Dendritic cell treated with granulocyte-macrophage colony-stimulating factor and Interleukin-4, amounts not matched to agents 40 ng/mL and 50 ng/mL, for 4 days (primary cell): Measurements from ENCODE around the gene TCF7L2.
"Not testable (repeated sequence)": the region's sequence is repeated elsewhere in the genome, so short reads cannot be mapped to it uniquely, and the experiment has no call there.

Experiments
- H3K27ac Mint-ChIP-seq: one replicate; pipeline ENCODE4 v1.8.0; 2022; ENCODE audit warnings: mild to moderate bottlenecking, mixed read lengths
- H3K27me3 Mint-ChIP-seq: one replicate; pipeline ENCODE4 v1.8.0; 2022; ENCODE audit warnings: mild to moderate bottlenecking, mixed read lengths
- H3K36me3 Mint-ChIP-seq: one replicate; pipeline ENCODE4 v1.8.0; 2022; ENCODE audit warnings: low read depth, mixed read lengths
- H3K4me1 Mint-ChIP-seq: one replicate; pipeline ENCODE4 v1.8.0; 2022; ENCODE audit warnings: low read depth, mixed read lengths
- H3K4me3 Mint-ChIP-seq: one replicate; pipeline ENCODE4 v1.8.0; 2022; ENCODE audit warnings: mild to moderate bottlenecking, moderate library complexity, mixed read lengths
- H3K9me3 Mint-ChIP-seq: one replicate; pipeline ENCODE4 v1.8.0; 2022; ENCODE audit warnings: mixed read lengths
- intact Hi-C: fragments of 100-400 bp; cut with micrococcal nuclease; formaldehyde crosslinking; loops from one replicate; pipeline ENCODE4 v1.15.0; 2022

Gene TCF7L2

DNA sequence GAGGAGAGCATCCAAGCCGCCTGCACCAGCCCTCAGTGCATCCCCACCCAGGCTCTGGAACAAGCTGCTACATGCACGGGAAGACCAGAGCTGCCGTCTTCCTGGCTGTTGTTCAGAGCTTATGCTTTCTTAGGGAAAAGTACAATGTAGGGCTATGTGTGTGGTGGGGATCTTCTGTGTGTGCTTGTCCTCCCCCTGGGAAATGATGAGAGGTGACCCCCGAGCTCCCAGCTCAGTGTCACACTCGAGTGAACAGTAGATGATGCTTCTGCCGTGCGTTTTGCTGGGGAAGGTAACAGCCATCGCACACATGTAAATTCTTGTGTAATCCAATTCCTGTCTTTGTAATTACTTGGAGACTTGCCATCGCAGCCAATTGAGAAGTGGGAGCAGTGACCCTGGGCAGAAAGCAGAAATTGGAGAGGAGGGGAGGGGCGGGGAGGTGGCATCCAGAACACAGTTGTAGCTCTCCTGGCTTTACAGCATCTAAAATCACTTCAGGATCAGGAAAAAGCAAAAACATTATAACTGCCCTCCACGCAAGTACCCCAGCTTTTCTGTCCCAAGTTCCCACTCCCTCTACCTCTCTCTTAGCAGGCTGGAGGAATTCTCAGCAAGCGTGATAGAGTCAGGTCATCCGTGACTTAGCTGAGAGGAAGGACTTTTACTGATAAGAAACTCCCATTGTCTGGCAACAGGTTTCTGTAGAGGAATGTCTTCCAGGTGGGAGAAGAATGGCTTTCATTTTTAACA lies 149.6 kb downstream of the TCF7L2 start:
- H3K27ac Mint-ChIP-seq = no peak overlapping the region

DNA sequence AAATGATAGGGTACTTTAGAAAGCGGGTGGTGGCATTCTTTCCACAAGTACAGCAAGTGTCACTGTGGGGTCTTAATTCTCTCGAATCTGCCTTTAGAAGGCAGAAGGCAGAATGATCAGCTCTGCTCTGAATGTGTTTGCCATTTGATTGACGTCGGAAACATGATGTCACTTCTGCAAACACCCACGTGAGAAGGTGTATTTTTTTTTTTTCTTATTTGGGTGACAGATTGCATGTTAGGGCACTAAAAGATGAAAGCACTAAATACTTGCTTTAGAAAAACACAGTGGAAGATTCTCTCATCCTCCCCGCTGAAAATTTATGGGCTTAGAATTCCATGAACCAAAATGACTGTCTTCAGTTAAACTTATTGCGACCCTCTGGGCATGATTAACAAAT lies 150.2 kb downstream of the TCF7L2 start:
- Mint-ChIP-seq H3K4me3 (no peak overlapping the region), H3K27ac (no peak overlapping the region), H3K9me3 (no peaks in the 10 kb centered on the region), H3K27me3 (peaks cover 94% of the 10 kb centered on the region), H3K4me1 (peaks cover 34% of the 10 kb centered on the region), H3K36me3 (no peaks in the 10 kb centered on the region)
- intact Hi-C loops = no loop called here

More for the DNA sequence above, 149.6 kb downstream of the TCF7L2 start:
- Mint-ChIP-seq H3K36me3 (no peaks in the 10 kb centered on the region), H3K9me3 (no peaks in the 10 kb centered on the region), H3K27me3 (peaks cover 94% of the 10 kb centered on the region), H3K4me3 (no peak overlapping the region), H3K4me1 (peaks cover 41% of the 10 kb centered on the region)
- intact Hi-C loops = loop anchor here (10.0 kb wide), 3 partner anchors 145 to 925 kb away; partner anchors contain the start of gene TCF7L2

DNA sequence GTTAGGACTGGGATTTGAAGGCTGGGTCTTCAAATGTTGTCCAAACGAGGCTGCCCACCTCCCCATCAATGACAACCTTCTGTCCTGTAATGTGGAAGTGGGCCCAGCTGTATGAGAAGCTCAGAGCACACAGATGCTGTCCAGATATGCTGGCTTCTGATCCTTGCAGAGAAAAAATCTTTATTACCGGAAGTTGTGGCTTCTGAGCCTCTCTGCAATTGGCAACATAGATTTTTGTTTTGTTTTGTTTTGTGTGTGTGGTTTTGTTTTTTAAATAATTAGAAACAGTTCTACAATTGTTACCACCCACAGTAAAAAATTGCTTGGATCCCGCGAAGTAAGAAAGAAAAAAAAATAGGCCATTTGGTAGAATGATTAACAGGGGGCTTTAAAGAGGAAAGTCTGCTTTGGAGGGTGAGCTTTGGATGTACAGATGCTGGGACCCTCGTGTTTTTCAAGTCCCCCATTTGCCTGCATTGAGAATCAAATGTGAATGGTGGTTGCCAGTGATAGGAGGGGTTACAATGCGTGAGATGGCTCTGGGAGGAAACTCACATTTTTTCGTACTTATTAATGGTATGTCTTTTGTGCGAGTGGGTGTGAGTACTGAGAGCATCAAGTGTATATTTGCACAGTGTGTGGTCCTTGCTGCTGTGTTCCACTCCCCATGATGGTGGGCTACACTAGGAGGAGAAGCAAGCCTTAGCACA lies 153.2 kb downstream of the TCF7L2 start:
- no peak overlapping the region for H3K4me3 Mint-ChIP-seq
- H3K36me3 Mint-ChIP-seq = no peaks in the 10 kb centered on the region
- intact Hi-C loops = no loop called here
- peaks cover 86% of the 10 kb centered on the region for H3K27me3 Mint-ChIP-seq
- H3K9me3 Mint-ChIP-seq = no peaks in the 10 kb centered on the region
- peaks cover 12% of the 10 kb centered on the region for H3K4me1 Mint-ChIP-seq
- no peak overlapping the region for H3K27ac Mint-ChIP-seq

DNA sequence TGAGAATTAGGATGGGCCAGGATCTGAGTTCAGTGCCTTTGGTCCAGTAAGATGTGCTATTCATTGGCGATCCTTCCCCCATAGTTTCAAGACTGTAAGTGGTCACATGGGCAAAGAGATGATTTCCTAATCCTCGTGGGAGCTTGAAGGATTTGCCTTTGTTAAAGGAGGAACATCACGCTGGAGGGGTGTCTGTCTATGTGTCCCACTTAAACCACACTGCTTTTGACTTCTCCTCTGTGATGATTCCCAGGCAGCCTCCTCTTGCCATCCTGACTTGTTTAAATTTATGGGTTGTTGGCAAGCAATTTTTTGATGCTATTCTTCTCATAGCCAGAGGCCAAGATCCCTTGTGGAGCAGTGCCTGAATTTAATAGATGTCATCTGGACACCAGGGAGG lies 154.0 kb downstream of the TCF7L2 start:
- no peak overlapping the region for H3K4me3 Mint-ChIP-seq
- H3K4me1 Mint-ChIP-seq = peaks cover 11% of the 10 kb centered on the region
- intact Hi-C loops = no loop called here
- no peaks in the 10 kb centered on the region for H3K9me3 Mint-ChIP-seq
- H3K36me3 Mint-ChIP-seq = no peaks in the 10 kb centered on the region
- H3K27me3 Mint-ChIP-seq = peaks cover 81% of the 10 kb centered on the region
- no peak overlapping the region for H3K27ac Mint-ChIP-seq

DNA sequence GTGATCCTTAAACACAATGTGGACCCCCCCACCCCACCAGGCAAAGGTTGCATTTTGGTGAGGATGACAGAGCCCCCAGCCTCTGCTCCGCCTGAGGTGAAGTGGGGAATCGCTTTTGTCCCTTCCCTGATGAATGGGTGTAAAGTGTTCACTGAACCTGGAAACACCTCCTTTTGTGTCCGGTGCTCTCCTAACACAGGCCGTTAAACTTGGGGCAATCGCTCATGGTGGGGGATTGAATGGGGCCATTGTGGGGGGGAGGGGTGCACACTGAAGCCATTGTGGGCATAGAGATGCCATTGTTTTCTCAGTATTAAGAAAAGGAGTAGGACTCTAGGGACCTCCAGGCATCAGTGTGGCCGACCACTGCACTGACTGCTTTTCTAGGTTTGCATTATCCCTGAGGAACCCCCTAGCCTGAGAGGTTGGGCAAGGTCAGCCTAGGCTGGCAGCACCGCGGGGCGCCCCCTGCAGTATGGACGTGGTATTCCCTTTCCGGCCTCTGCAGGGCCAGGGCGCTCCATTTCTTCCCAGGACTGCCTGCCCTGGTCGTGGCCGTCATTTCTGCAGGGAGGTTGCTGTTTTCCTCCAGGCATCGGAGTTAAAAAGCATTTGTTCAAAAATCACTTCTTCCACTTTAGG lies 158.3 kb downstream of the TCF7L2 start:
- Mint-ChIP-seq H3K27me3 (peaks cover 66% of the 10 kb centered on the region), H3K4me1 (no peaks in the 10 kb centered on the region), H3K27ac (no peak overlapping the region), H3K4me3 (no peak overlapping the region), H3K36me3 (no peaks in the 10 kb centered on the region), H3K9me3 (no peaks in the 10 kb centered on the region)
- intact Hi-C loops = no loop called here

- Mint-ChIP-seq H3K9me3 (no peaks in the 10 kb centered on the region), H3K4me3 (no peak overlapping the region), H3K27ac (no peak overlapping the region), H3K27me3 (peaks cover 61% of the 10 kb centered on the region), H3K36me3 (no peaks in the 10 kb centered on the region), H3K4me1 (no peaks in the 10 kb centered on the region)
- intact Hi-C loops = no loop called here
These were observed 158.9 kb downstream of the TCF7L2 start for GRCh38 chr10:113108948-113109347.

GRCh38 chr10:113109482-113109881 lies 159.4 kb downstream of the TCF7L2 start:
- peaks cover 58% of the 10 kb centered on the region for H3K27me3 Mint-ChIP-seq
- H3K36me3 Mint-ChIP-seq, H3K4me3 Mint-ChIP-seq, H3K4me1 Mint-ChIP-seq, H3K27ac Mint-ChIP-seq, H3K9me3 Mint-ChIP-seq, intact Hi-C loops: not testable (repeated sequence)

GRCh38 chr10:113111260-113111659 lies 161.2 kb downstream of the TCF7L2 start:
- Mint-ChIP-seq H3K27me3 (peaks cover 45% of the 10 kb centered on the region), H3K36me3 (no peaks in the 10 kb centered on the region), H3K4me3 (no peak overlapping the region), H3K27ac (no peak overlapping the region), H3K9me3 (no peaks in the 10 kb centered on the region), H3K4me1 (no peaks in the 10 kb centered on the region)
- intact Hi-C loops = no loop called here

DNA sequence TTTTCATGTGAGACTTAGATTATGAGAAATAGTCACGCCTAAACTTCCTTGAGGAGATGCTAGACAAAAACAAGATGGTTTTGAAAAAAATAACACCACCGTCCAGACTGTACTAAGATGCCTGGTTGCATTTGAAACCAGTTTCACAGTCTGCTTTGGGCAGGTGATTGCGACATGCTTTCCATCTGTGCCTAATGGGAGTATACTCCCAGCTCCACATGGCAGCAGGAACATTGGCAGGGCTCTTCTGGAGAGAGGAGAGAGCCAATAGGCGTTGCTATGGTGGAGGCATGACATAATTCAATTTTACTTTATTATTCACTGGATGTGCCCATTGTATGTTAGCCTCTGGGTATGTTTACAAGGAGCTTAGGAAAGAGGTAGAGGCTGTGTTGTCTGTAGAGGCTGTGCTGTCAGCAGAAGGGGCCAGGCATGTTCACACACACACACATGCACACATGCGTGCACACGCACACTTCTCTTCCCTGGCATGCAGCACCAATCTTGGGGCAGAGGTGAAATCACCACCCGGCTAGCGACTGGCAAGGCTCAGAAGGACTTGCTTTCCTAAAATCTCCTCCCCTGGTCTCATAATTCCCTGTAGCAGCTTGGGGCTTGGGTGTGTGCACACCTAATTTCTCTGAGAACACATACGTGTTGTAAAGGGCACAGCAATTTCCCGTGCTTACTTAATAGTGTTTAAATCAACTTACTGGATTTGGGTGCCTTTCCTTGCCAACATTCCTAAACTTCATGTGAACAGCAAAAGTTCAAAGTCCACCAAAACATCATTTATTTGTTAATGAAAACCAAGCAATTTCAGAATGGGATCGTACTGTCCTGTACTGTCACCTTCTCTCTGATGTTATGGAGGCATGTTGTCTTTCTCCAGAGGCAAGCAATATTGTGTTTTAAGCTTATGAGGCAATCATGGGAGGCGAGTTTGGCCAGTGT lies 162.1 kb downstream of the TCF7L2 start:
- Mint-ChIP-seq H3K27ac (no peak overlapping the region), H3K27me3 (peaks cover 45% of the 10 kb centered on the region), H3K4me1 (no peaks in the 10 kb centered on the region), H3K4me3 (no peak overlapping the region), H3K9me3 (no peaks in the 10 kb centered on the region), H3K36me3 (no peaks in the 10 kb centered on the region)
- intact Hi-C loops = no loop called here

DNA sequence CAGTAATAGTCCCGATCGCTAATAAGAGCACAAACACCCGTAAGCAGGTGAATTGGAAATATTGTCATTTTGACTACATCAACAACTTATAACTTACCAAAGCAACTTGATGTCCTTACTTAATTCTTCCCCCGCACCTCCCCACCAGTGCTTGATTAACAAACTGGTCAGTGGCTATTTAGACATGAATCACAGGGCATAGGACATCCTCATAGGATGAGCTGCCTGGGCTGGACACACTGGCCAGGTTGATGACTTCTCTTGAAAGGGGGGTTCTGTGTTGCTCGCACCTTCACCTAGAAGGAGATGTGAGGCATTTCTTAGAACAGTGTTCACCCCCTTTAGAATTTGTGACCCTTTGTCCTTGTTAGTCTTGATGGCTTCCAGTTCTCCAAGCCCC lies 163.2 kb downstream of the TCF7L2 start:
- Mint-ChIP-seq H3K27me3 (peaks cover 45% of the 10 kb centered on the region), H3K9me3 (no peaks in the 10 kb centered on the region), H3K4me3 (no peak overlapping the region), H3K4me1 (no peaks in the 10 kb centered on the region), H3K27ac (no peak overlapping the region), H3K36me3 (no peaks in the 10 kb centered on the region)
- intact Hi-C loops = no loop called here

- H3K27ac Mint-ChIP-seq = no peak overlapping the region
- peaks cover 43% of the 10 kb centered on the region for H3K27me3 Mint-ChIP-seq
- no peaks in the 10 kb centered on the region for H3K4me1 Mint-ChIP-seq
- H3K36me3 Mint-ChIP-seq = no peaks in the 10 kb centered on the region
- no peaks in the 10 kb centered on the region for H3K9me3 Mint-ChIP-seq
- intact Hi-C loops = no loop called here
- H3K4me3 Mint-ChIP-seq = no peak overlapping the region
These were observed 163.9 kb downstream of the TCF7L2 start for GRCh38 chr10:113113918-113114317.

- no peak overlapping the region for H3K27ac Mint-ChIP-seq
- H3K4me3 Mint-ChIP-seq = no peak overlapping the region
These were observed 165.5 kb downstream of the TCF7L2 start for GRCh38 chr10:113115556-113115955.

DNA sequence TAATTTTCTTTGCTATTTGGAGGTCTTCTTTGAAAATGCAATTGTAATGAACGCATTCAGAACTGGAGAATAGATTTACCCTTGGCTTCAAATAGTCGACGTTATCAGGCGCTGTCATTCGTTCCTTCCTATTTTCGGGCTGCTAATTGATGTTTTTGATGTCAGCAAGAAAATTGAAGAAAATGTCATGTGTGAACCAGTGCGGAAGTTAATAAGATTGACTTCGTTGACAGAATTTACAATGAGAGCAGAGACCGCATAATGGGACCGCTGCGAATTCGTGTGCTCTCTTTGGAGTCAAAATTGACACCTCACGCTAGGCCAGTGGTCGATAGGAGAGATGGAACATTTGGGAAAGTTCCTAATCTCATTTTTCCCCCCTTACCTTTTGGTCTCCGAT lies 168.8 kb downstream of the TCF7L2 start:
- peaks cover 46% of the 10 kb centered on the region for H3K27me3 Mint-ChIP-seq
- H3K27ac Mint-ChIP-seq = no peak overlapping the region
- intact Hi-C loops = no loop called here
- no peaks in the 10 kb centered on the region for H3K9me3 Mint-ChIP-seq
- no peaks in the 10 kb centered on the region for H3K36me3 Mint-ChIP-seq
- no peak overlapping the region for H3K4me3 Mint-ChIP-seq
- H3K4me1 Mint-ChIP-seq = peaks cover 11% of the 10 kb centered on the region

More at GRCh38 chr10:113115556-113115955, 165.5 kb downstream of the TCF7L2 start:
- H3K4me1 Mint-ChIP-seq = peaks cover 3% of the 10 kb centered on the region
- H3K9me3 Mint-ChIP-seq = no peaks in the 10 kb centered on the region
- intact Hi-C loops = no loop called here
- H3K36me3 Mint-ChIP-seq = no peaks in the 10 kb centered on the region
- peaks cover 49% of the 10 kb centered on the region for H3K27me3 Mint-ChIP-seq
